C4-2B (cell line): ENCODE measurements around the gene CD99.

ENCODE experiments used
- H3K27ac ChIP-seq: fragments of 450-650 bp; 2 replicates; pipeline ENCODE4 v1.5.1; 2017
- ZFX ChIP-seq: fragments of 450-650 bp; IDR thresholded peaks from 2 replicates; pipeline ENCODE4 v1.6.1; 2017
- TF ChIP-seq, protein P1 (sequence below): fragments of 450-650 bp; conservative IDR thresholded peaks from 2 replicates; pipeline ENCODE4 v1.5.1; 2017; ENCODE audit warnings: mild to moderate bottlenecking

The CD99 gene, protein sequence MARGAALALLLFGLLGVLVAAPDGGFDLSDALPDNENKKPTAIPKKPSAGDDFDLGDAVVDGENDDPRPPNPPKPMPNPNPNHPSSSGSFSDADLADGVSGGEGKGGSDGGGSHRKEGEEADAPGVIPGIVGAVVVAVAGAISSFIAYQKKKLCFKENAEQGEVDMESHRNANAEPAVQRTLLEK

DNA sequence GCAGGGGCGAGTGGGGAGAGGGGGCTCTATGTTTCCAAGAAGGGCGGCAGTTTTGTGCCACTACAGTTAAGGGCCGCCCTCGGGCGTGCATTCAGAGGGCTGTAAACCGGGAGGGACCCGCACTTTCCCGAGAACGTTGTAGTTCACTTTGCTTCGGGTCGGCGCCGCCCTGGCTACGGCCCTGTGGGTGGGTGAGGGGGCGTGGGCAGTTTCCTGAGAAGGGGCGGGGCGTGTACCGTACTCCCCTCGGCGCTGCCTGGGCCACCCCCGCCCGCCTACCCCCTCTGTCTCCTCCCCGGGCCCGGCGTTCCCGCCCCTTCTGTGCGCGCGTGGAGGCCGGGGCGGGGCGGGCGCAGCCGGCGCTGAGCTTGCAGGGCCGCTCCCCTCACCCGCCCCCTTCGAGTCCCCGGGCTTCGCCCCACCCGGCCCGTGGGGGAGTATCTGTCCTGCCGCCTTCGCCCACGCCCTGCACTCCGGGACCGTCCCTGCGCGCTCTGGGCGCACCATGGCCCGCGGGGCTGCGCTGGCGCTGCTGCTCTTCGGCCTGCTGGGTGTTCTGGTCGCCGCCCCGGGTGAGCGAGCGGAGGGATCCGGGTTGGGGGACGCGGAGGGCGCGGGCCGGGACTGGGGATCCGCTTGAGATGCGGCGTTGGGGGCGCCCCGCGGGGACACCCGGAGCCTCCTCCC lies at the start of gene CD99:
TSS of gene CD99 (plus strand) at position 440 of the 687 bp plus-strand sequence. CDS start at position 506, 66 bp downstream.
- TF ChIP-seq, protein P1, sequence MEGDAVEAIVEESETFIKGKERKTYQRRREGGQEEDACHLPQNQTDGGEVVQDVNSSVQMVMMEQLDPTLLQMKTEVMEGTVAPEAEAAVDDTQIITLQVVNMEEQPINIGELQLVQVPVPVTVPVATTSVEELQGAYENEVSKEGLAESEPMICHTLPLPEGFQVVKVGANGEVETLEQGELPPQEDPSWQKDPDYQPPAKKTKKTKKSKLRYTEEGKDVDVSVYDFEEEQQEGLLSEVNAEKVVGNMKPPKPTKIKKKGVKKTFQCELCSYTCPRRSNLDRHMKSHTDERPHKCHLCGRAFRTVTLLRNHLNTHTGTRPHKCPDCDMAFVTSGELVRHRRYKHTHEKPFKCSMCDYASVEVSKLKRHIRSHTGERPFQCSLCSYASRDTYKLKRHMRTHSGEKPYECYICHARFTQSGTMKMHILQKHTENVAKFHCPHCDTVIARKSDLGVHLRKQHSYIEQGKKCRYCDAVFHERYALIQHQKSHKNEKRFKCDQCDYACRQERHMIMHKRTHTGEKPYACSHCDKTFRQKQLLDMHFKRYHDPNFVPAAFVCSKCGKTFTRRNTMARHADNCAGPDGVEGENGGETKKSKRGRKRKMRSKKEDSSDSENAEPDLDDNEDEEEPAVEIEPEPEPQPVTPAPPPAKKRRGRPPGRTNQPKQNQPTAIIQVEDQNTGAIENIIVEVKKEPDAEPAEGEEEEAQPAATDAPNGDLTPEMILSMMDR, result no peak
- TF ChIP-seq ZFX, result no peak
- peak within 1 kb of the TSS; percentile 78 for H3K27ac ChIP-seq

DNA sequence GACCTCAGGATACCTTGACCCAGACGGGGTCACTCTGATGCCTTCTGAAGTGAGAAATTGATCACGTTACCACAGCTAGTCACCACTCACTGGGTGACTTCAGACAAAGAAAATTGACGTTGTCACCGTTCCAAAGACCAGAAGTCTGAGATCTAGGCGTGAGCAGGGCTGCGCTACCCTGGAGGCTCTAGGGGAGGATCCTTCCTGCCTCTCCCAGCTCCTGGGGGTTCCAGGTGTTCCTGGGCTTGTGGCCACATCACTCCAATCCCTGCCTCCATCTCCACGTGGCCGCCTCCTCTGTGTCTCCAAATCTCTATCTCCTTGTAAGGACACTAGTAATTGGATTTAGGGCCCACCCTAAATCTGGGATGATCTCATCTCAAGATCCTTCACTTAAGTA lies 48.9 kb upstream of the CD99 start:
- TF ChIP-seq, protein P1, result no peak
- TF ChIP-seq ZFX, result no peak
- no peak overlapping the region for H3K27ac ChIP-seq

DNA sequence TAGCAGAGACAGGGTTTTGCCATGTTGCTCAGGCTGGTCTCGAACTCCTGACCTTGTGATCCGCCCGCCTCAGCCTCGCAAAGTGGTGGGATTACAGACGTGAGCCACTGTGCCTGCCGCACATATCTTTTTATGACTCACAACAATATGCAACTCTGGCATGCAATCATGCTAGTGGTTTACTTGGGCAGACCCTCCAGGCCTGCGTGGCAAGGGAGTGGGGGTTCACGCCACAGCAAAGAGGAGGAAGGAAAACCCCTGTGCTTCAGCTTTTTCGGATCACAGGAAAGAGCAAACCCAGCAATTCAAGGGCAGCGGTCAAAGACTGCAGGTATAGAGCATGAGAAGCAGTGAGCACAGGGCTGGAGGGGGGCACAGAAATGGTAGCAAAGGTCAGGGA lies 48.3 kb upstream of the CD99 start:
- TF ChIP-seq ZFX, result no peak
- TF ChIP-seq, protein P1, result no peak
- H3K27ac ChIP-seq, result no peak overlapping the region

DNA sequence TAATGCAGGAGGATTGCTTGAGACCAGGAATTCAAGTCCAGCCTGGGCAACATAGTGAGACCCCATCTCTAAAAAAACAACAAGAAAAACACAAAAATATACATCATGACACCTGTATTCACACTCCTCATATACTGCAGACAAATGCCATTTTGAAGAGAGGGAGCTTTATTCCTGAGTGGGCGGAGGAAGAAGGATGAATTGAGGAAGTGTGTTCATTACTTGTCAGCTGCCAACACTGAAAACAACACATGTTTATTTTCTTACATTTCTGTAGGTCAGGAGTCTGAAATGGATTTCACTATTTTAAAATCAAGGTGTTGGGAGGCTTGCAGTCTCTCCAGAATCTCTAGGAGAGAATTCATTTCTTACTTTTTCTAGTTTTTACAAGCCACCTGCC lies 47.2 kb upstream of the CD99 start:
- no peak for TF ChIP-seq ZFX
- TF ChIP-seq, protein P1, result no peak
- no peak overlapping the region for H3K27ac ChIP-seq

DNA sequence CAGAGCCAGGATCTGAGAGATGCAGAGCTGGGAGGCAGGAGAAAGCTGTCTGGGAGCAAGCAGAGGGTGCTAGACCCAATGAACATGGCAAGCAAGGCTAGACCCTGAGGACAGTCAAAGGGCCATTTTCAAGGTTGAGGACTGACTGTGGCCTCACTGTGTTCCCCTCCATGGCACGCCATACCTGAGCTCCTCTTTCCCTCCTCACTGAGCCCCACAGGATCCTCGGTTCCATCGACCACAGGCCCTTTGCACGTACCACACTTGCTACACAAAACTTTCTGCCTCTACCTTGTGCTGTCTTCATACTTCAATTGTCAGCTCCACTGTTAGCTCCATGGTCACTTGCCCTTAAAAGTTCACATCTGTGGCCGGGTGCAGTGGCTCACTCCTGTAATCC lies 45.5 kb upstream of the CD99 start:
- TF ChIP-seq ZFX, result no peak
- TF ChIP-seq, protein P1, result no peak
- no peak overlapping the region for H3K27ac ChIP-seq

DNA sequence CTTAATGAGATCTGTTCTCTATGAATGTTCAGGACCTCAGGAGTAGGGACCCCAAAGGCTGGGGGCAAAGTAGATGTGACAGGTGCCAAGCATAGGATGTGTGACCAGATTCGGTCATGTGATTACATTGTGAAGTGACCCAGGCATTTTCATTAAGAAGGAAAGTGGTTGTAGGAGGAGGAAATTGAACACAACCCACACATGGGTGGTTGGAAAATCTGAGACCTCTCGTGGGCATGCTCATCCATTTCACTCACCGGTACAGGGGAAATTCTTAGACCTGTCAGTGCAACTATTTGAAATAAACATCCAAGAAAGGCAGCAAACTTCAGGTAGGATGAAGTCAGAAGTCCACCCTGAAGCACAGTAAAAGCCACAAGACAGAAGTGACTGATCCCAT lies 43.5 kb upstream of the CD99 start:
- H3K27ac ChIP-seq, result no peak overlapping the region
- TF ChIP-seq, protein P1, result no peak
- no peak for TF ChIP-seq ZFX

DNA sequence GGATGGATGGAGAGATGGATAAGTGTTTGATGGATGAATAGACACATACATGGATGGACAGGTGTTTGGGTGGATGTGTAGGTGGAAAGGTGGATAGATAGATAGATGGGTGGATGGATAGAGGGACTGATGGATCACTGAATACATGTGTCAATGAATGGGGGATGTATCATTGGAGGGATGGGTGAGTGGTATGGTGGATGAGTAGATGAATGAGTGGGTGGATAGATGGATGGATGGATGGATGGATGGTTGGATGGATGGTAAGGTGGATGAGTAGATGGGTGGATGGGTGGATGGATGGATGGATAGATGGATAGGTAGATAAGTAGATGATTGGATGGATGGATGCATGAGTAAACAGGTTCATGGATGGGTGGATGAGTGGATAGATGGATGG lies 41.1 kb upstream of the CD99 start:
- no peak overlapping the region for H3K27ac ChIP-seq
- TF ChIP-seq, protein P1, result no peak
- TF ChIP-seq ZFX, result no peak
